Mesenchymal stem cell (in vitro differentiated cells and primary cell): ENCODE results near the gene NT5DC1.

Experiments
- DNase-seq: peaks from one replicate; pipeline ENCODE4 v3.0.0-alpha.2; 2013
- H2AFZ ChIP-seq: one replicate; pipeline ENCODE4 v1.6.1; 2013; ENCODE audit warnings: low read depth, mild to moderate bottlenecking, control low read depth, inconsistent platforms, low read length, moderate library complexity
- H2AK5ac ChIP-seq: 2 replicates; pipeline ENCODE4 v1.6.1; 2013; ENCODE audit warnings: low read length, moderate library complexity, mild to moderate bottlenecking, inconsistent platforms; ENCODE audit not compliant: severe bottlenecking
- H2BK120ac ChIP-seq: one replicate; pipeline ENCODE4 v1.6.1; 2013; ENCODE audit warnings: low read depth, mild to moderate bottlenecking, inconsistent platforms, low read length, moderate library complexity
- H2BK12ac ChIP-seq, 2 experiments: one replicate each; pipeline ENCODE4 v1.6.1; 2013; ENCODE audit warnings: inconsistent platforms in 2 of 2, low read length in 2 of 2, mild to moderate bottlenecking in 2 of 2, moderate library complexity in 2 of 2, control low read depth in 1 of 2
- H2BK15ac ChIP-seq: one replicate; pipeline ENCODE4 v1.6.1; 2013; ENCODE audit warnings: mild to moderate bottlenecking, low read depth, inconsistent platforms; ENCODE audit not compliant: poor library complexity, severe bottlenecking
- H2BK5ac ChIP-seq: 2 replicates; pipeline ENCODE4 v1.6.1; 2013; ENCODE audit warnings: low read depth, mild to moderate bottlenecking, low read length, control low read depth, inconsistent platforms; ENCODE audit not compliant: poor library complexity, severe bottlenecking
- H3K14ac ChIP-seq, 2 experiments: one replicate each; pipeline ENCODE4 v1.6.1; 2013; ENCODE audit warnings: inconsistent platforms in 2 of 2, low read length in 2 of 2, control low read depth in 1 of 2, mild to moderate bottlenecking in 1 of 2, moderate library complexity in 1 of 2
- H3K18ac ChIP-seq, 2 experiments: one replicate each; pipeline ENCODE4 v1.6.1; 2013; ENCODE audit warnings: inconsistent platforms in 2 of 2, low read length in 2 of 2, control low read depth in 1 of 2, low read depth in 1 of 2, mild to moderate bottlenecking in 1 of 2
- H3K23ac ChIP-seq, 2 experiments: one replicate each; pipeline ENCODE4 v1.6.1; 2013; ENCODE audit warnings: inconsistent platforms in 2 of 2, low read length in 2 of 2, mild to moderate bottlenecking in 2 of 2, moderate library complexity in 2 of 2, control low read depth in 1 of 2
- H3K27ac ChIP-seq: 2 replicates; pipeline ENCODE4 v1.5.1; 2013; ENCODE audit warnings: mild to moderate bottlenecking, moderate library complexity, low read length, control low read depth, inconsistent platforms; ENCODE audit not compliant: poor library complexity, severe bottlenecking
- H3K27me3 ChIP-seq, 2 experiments: 2 replicates each; pipeline versions ENCODE4 v1.6.1 to v1.7.0; 2013; ENCODE audit warnings: low read length in 2 of 2, mild to moderate bottlenecking in 2 of 2, moderate library complexity in 2 of 2, control low read depth in 1 of 2, inconsistent platforms in 1 of 2; ENCODE audit not compliant: control insufficient read depth in 1 of 2, insufficient read depth in 1 of 2
- H3K36me3 ChIP-seq, 2 experiments: 2 replicates each; pipeline versions ENCODE4 v1.6.1 to v1.7.0; 2013; ENCODE audit warnings: low read length in 2 of 2, control low read depth in 1 of 2, inconsistent platforms in 1 of 2, low read depth in 1 of 2, mild to moderate bottlenecking in 1 of 2; ENCODE audit not compliant: insufficient read depth in 2 of 2, control insufficient read depth in 1 of 2
- H3K4ac ChIP-seq, 2 experiments: one replicate each; pipeline ENCODE4 v1.6.1; 2013; ENCODE audit warnings: inconsistent platforms in 2 of 2, low read length in 2 of 2, mild to moderate bottlenecking in 2 of 2, moderate library complexity in 2 of 2, control low read depth in 1 of 2, low read depth in 1 of 2
- H3K4me1 ChIP-seq: 2 replicates; pipeline ENCODE4 v1.6.1; 2013; ENCODE audit warnings: low read depth, low read length, control low read depth; ENCODE audit not compliant: control insufficient read depth, insufficient read depth
- H3K4me2 ChIP-seq: 2 replicates; pipeline ENCODE4 v1.6.1; 2013; ENCODE audit warnings: low read length, mild to moderate bottlenecking, inconsistent platforms; ENCODE audit not compliant: poor library complexity, severe bottlenecking
- H3K4me3 ChIP-seq, 2 experiments: 2 replicates each; pipeline versions ENCODE4 v1.5.1 to v1.7.0; 2013; ENCODE audit warnings: low read length in 2 of 2, mild to moderate bottlenecking in 2 of 2, control low read depth in 1 of 2, low read depth in 1 of 2; ENCODE audit not compliant: insufficient read depth in 1 of 2
- H3K79me1 ChIP-seq: replicated peaks from 2 replicates; pipeline ENCODE4 v1.6.1; 2013; ENCODE audit warnings: mild to moderate bottlenecking, control low read depth, low read length, inconsistent platforms; ENCODE audit not compliant: poor library complexity, severe bottlenecking
- H3K9ac ChIP-seq: 2 replicates; pipeline ENCODE4 v1.7.0; 2013; ENCODE audit warnings: mild to moderate bottlenecking, low read length, moderate library complexity
- H3K9me3 ChIP-seq: 2 replicates; pipeline ENCODE4 v1.7.0; 2013; ENCODE audit warnings: mild to moderate bottlenecking, low read length; ENCODE audit not compliant: control insufficient read depth
- H4K8ac ChIP-seq: one replicate; pipeline ENCODE4 v1.6.1; 2013; ENCODE audit warnings: inconsistent platforms, mild to moderate bottlenecking, low read length, moderate library complexity
- H4K91ac ChIP-seq: one replicate; pipeline ENCODE4 v1.6.1; 2013; ENCODE audit warnings: mild to moderate bottlenecking, low read length, inconsistent platforms
- WGBS: methylation state at CpG from one replicate; pipeline ENCODE4 v1.1.7; 2013; ENCODE audit warnings: mixed read lengths; 5-methylcytosine and 5-hydroxymethylcytosine counted together

The NT5DC1 gene

DNA sequence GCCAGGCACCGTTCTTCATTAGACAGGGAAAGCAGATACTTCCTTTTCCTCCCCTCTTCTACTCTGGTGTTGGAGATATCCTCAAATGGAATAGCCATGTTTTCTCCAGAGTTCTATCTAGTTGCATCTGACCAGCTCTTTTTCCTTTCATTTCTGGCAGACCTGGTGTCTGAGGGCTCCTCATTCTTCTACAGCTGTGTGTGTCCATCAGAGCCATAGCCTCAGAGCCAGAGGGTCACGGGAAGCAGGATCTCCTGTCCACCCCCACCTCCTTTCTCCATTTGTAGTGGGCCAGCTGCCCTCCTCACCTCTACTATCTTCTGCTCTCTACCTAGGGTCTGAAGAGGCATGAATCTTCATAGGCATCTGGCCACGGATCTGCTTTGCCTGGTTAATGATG, 96.2 kb downstream of the NT5DC1 start:
- Histone ChIP-seq H3K9ac (no peak overlapping the region), H2BK12ac (no peak overlapping the region), H3K27me3 (no peaks in the 10 kb centered on the region), H2BK120ac (no peak overlapping the region), H3K9me3 (no peaks in the 10 kb centered on the region), H3K4me1 (no peaks in the 10 kb centered on the region), H3K27ac (no peak overlapping the region), H2BK15ac (no peak overlapping the region), H3K79me1 (peaks cover 8% of the 10 kb centered on the region), H3K4me3 (no peak overlapping the region), H4K8ac (peak overlapping the region; percentile 47), H3K4me2 (no peak overlapping the region), H3K36me3 (peaks cover 0 to 4% of the 10 kb centered on the region in 2 experiments), H3K18ac (no peak overlapping the region), H2AFZ (no peak overlapping the region), H4K91ac (no peak overlapping the region), H3K23ac (no peak overlapping the region), H2AK5ac (no peak overlapping the region), H2BK5ac (no peak overlapping the region), H3K14ac (no peak overlapping the region), H3K4ac (no peak overlapping the region)
- DNase-seq = no peak
- WGBS = 81% methylated on average over 3 of the region's 3 CpGs

GRCh38 chr6:116200619-116201249, 100.1 kb downstream of the NT5DC1 start:
- no peak for DNase-seq
- Histone ChIP-seq H3K9ac (no peak overlapping the region), H3K4ac (no peak overlapping the region), H2BK120ac (no peak overlapping the region), H3K18ac (no peak overlapping the region), H3K9me3 (no peaks in the 10 kb centered on the region), H3K4me2 (no peak overlapping the region), H2AFZ (no peak overlapping the region), H2BK5ac (no peak overlapping the region), H3K4me3 (no peak overlapping the region), H3K4me1 (no peaks in the 10 kb centered on the region), H3K36me3 (peaks cover 0 to 4% of the 10 kb centered on the region in 2 experiments), H2BK15ac (no peak overlapping the region), H2AK5ac (no peak overlapping the region), H3K27ac (no peak overlapping the region), H3K27me3 (no peaks in the 10 kb centered on the region), H2BK12ac (no peak overlapping the region), H3K14ac (no peak overlapping the region), H3K23ac (no peak overlapping the region), H4K91ac (no peak overlapping the region), H3K79me1 (peaks cover 12% of the 10 kb centered on the region), H4K8ac (no peak overlapping the region)
- 96% methylated on average over 2 of the region's 3 CpGs for WGBS

DNA sequence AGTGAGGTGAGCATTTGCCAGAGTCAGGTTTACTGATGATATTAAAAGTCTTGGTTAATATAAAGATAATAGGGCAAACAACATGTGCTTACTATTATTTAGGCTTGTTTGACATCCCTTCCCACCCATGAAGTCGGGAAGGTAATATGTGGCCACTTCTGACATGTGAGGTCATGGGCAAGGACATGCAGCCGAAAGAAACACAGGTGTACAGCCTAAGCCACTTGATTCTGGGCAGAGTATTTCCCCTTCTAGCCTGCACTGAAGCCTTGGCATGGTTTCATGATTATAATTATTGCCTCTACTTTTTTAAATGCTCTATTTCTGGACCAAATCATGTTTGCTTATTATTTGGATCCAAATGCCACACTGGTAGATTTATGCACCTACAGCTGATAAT, 100.9 kb downstream of the NT5DC1 start:
- H3K9me3 ChIP-seq = no peaks in the 10 kb centered on the region
- H2AK5ac ChIP-seq = no peak overlapping the region
- H4K91ac ChIP-seq = no peak overlapping the region
- H4K8ac ChIP-seq = no peak overlapping the region
- H3K27ac ChIP-seq = no peak overlapping the region
- DNase-seq = no peak
- no peak overlapping the region for H3K23ac ChIP-seq
- no peak overlapping the region for H2BK120ac ChIP-seq
- H3K18ac ChIP-seq = no peak overlapping the region
- no peak overlapping the region for H2BK12ac ChIP-seq
- no peak overlapping the region for H3K4ac ChIP-seq
- H3K9ac ChIP-seq = no peak overlapping the region
- H3K27me3 ChIP-seq = no peaks in the 10 kb centered on the region
- peaks cover 0 to 4% of the 10 kb centered on the region in 2 experiments for H3K36me3 ChIP-seq
- 95% methylated on average over 2 of the region's 2 CpGs for WGBS
- H3K4me2 ChIP-seq = no peak overlapping the region
- no peak overlapping the region for H3K14ac ChIP-seq
- no peak overlapping the region for H3K4me3 ChIP-seq
- no peaks in the 10 kb centered on the region for H3K4me1 ChIP-seq
- H2AFZ ChIP-seq = no peak overlapping the region
- H3K79me1 ChIP-seq = peaks cover 12% of the 10 kb centered on the region
- H2BK5ac ChIP-seq = no peak overlapping the region
- H2BK15ac ChIP-seq = no peak overlapping the region

DNA sequence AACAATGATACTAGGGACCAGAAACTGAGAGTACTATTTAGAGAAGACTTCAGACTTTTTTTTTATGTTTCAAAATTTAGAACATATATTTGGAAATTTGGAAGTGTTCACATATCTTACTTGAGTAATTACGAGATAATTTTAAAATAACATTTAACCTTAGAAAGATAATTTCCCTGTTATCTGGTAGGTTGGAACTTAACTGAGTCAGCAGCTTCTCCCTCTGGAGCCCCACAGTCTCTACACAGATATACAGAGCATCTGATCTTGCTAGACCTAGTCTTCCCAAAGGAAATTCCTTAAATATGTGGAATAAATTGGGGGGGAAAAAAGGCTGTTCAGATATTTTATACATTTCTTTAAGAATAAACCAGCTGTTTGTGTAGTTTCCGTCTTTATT, 104.6 kb downstream of the NT5DC1 start:
- no peaks in the 10 kb centered on the region for H3K27me3 ChIP-seq
- no peak for DNase-seq
- H3K4me3 ChIP-seq = no peak overlapping the region
- peaks cover 4% of the 10 kb centered on the region for H3K79me1 ChIP-seq
- H3K4ac ChIP-seq = no peak overlapping the region
- no peak overlapping the region for H4K8ac ChIP-seq
- no peaks in the 10 kb centered on the region for H3K36me3 ChIP-seq
- no peak overlapping the region for H2AFZ ChIP-seq
- H3K23ac ChIP-seq = no peak overlapping the region
- H3K27ac ChIP-seq = no peak overlapping the region
- H3K4me2 ChIP-seq = no peak overlapping the region
- H2BK15ac ChIP-seq = no peak overlapping the region
- H2AK5ac ChIP-seq = no peak overlapping the region
- no peak overlapping the region for H2BK120ac ChIP-seq
- H4K91ac ChIP-seq = no peak overlapping the region
- H2BK5ac ChIP-seq = no peak overlapping the region
- H3K9ac ChIP-seq = no peak overlapping the region
- WGBS = no CpG with 5 or more reads among the region's 2 CpGs
- peaks cover under 1% of the 10 kb centered on the region for H3K4me1 ChIP-seq
- no peak overlapping the region for H2BK12ac ChIP-seq
- no peak overlapping the region for H3K18ac ChIP-seq
- H3K9me3 ChIP-seq = no peaks in the 10 kb centered on the region
- H3K14ac ChIP-seq = no peak overlapping the region
